Esophagus squamous epithelium (tissue), 4 donors: ENCODE results near the gene MYL3.

ENCODE experiments used
- POLR2A ChIP-seq, 4 donors: fragments of 450-650 bp; IDR thresholded peaks; one replicate each; pipeline ENCODE4 v1.6.1; 2017; ENCODE audit warnings: antibody characterized with exemption in 4 of 4, mild to moderate bottlenecking in 4 of 4, moderate library complexity in 3 of 4
- TF ChIP-seq, protein P1 (sequence below), 6 experiments: fragments of 450-650 bp in 4 of 6; fragments of 200-600 bp in 2 of 6; sonication (generic) in 2 of 6; IDR thresholded peaks; one replicate each; pipeline ENCODE4 v1.5.1; 2016 to 2019; ENCODE audit warnings: antibody characterized with exemption in 6 of 6, mild to moderate bottlenecking in 4 of 6, moderate library complexity in 4 of 6

DNA sequence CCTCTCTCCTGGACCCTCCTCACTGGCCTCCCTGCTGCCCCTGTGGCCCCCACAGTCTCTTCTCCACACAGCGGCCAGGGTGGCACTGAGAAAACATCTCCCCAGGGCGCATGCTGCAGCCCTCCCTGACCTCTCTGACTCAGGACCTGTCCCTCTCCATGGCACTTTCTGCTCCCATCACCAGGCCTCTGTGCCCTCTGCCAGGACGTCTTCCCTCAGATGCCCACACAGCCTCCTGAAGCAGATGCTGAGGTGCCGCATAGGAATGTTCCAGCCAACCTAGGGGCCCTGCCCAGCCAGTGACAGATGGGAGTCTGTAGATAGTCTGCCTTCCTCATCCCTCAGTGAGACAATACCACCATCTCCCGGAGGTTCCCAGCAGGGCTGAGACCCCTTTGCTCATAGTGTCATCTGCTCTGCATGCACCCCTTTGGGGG, 8.7 kb downstream of the MYL3 start:
- TF ChIP-seq, protein P1, sequence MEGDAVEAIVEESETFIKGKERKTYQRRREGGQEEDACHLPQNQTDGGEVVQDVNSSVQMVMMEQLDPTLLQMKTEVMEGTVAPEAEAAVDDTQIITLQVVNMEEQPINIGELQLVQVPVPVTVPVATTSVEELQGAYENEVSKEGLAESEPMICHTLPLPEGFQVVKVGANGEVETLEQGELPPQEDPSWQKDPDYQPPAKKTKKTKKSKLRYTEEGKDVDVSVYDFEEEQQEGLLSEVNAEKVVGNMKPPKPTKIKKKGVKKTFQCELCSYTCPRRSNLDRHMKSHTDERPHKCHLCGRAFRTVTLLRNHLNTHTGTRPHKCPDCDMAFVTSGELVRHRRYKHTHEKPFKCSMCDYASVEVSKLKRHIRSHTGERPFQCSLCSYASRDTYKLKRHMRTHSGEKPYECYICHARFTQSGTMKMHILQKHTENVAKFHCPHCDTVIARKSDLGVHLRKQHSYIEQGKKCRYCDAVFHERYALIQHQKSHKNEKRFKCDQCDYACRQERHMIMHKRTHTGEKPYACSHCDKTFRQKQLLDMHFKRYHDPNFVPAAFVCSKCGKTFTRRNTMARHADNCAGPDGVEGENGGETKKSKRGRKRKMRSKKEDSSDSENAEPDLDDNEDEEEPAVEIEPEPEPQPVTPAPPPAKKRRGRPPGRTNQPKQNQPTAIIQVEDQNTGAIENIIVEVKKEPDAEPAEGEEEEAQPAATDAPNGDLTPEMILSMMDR (IDR thresholded peaks at IDR 0.05), result no peak
- TF ChIP-seq POLR2A (IDR thresholded peaks at IDR 0.05), result no peak
